Loucy (cell line): ENCODE results near the gene ZNF407.

Experiments used
- H2AFZ ChIP-seq: fragments of 200-600 bp; sonication (generic); 2 replicates; pipeline ENCODE4 v1.6.0; 2016; ENCODE audit warnings: antibody characterized with exemption, mild to moderate bottlenecking, low read length, moderate library complexity
- H3F3A ChIP-seq: fragments of 200-600 bp; 2 replicates; pipeline ENCODE4 v1.6.0; 2016; ENCODE audit warnings: antibody characterized with exemption, low read depth, mild to moderate bottlenecking
- H3K27me3 ChIP-seq: fragments of 200-600 bp; sonication (generic); 2 replicates; pipeline ENCODE4 v1.6.1; 2014; ENCODE audit warnings: low read length, mild to moderate bottlenecking; ENCODE audit not compliant: insufficient read depth, poor library complexity, severe bottlenecking
- H3K36me3 ChIP-seq: fragments of 200-600 bp; sonication (generic); 2 replicates; pipeline ENCODE4 v1.6.1; 2016; ENCODE audit warnings: low read length; ENCODE audit not compliant: insufficient read depth
- H3K4me1 ChIP-seq: fragments of 200-600 bp; sonication (generic); 2 replicates; pipeline ENCODE4 v1.5.1; 2014; ENCODE audit warnings: low read length, mild to moderate bottlenecking; ENCODE audit not compliant: insufficient read depth, poor library complexity, severe bottlenecking
- H3K4me2 ChIP-seq: fragments of 200-600 bp; sonication (generic); 2 replicates; pipeline ENCODE4 v1.6.0; 2014; ENCODE audit warnings: antibody characterized with exemption, low read length, low read depth, mild to moderate bottlenecking; ENCODE audit not compliant: poor library complexity, severe bottlenecking
- H3K4me3 ChIP-seq: fragments of 200-600 bp; sonication (generic); 2 replicates; pipeline ENCODE4 v1.5.1; 2014; ENCODE audit warnings: low read length, mild to moderate bottlenecking, mixed read lengths; ENCODE audit not compliant: poor library complexity, severe bottlenecking
- H3K79me2 ChIP-seq: fragments of 200-600 bp; sonication (generic); 2 replicates; pipeline ENCODE4 v1.6.1; 2014; ENCODE audit warnings: low read length; ENCODE audit not compliant: insufficient read depth
- H3K9ac ChIP-seq: fragments of 200-600 bp; sonication (generic); 2 replicates; pipeline ENCODE4 v1.6.0; 2014; ENCODE audit warnings: mild to moderate bottlenecking, low read depth, low read length, moderate library complexity; ENCODE audit not compliant: poor library complexity, severe bottlenecking
- H3K9me2 ChIP-seq: fragments of 200-600 bp; sonication (generic); replicated peaks from 2 replicates; pipeline ENCODE4 v1.6.1; 2016; ENCODE audit warnings: low read depth, low read length, mixed read lengths
- H3K9me3 ChIP-seq: fragments of 200-600 bp; sonication (generic); 2 replicates; pipeline ENCODE4 v1.6.1; 2014; ENCODE audit warnings: mild to moderate bottlenecking, antibody characterized with exemption, low read length, low read depth; ENCODE audit not compliant: insufficient read depth
- H4K20me1 ChIP-seq: fragments of 200-600 bp; sonication (generic); 2 replicates; pipeline ENCODE4 v1.6.0; 2014; ENCODE audit warnings: antibody characterized with exemption, low read length, mild to moderate bottlenecking; ENCODE audit not compliant: insufficient read depth, poor library complexity, severe bottlenecking
- EZH2phosphoT487 ChIP-seq: fragments of 200-600 bp; IDR thresholded peaks from 2 replicates; pipeline ENCODE4 v1.6.1; 2018; ENCODE audit warnings: antibody characterized with exemption, mild to moderate bottlenecking, moderate library complexity, borderline replicate concordance
- TF ChIP-seq, protein P1 (sequence below): fragments of 200-600 bp; sonication (generic); conservative IDR thresholded peaks from 2 replicates; pipeline ENCODE4 v1.5.1; 2014; ENCODE audit warnings: mild to moderate bottlenecking, antibody characterized with exemption, low read length

The ZNF407 gene

DNA sequence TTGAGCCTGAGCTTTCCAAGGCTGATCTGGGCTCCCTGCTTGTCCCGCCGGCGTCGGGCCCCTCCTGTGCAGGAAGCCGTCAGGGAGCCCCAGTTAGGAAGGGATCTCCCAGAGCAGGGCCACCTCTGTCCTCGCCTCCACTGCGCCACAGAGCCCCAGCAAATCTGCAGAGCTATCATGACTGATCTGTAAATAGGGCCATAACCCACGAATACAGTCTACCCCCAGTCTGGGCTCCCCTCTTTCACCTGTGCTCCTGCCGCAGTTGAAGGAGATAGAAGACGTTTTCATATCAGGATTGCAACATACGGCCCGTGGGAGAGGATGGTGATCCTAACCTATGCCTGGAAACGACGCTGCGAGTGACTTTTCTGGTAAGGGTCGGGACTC, 472.6 kb downstream of the ZNF407 start:
- Histone ChIP-seq H3K36me3 (no peaks in the 10 kb centered on the region), H3F3A (no peaks in the 10 kb centered on the region), H3K9ac (peak overlapping the region; percentile 57), H3K79me2 (no peaks in the 10 kb centered on the region), H3K9me3 (no peaks in the 10 kb centered on the region), H2AFZ (0 out of 2 replicates have a peak overlapping the region, but pooled peaks have one; percentile 88), H4K20me1 (no peaks in the 10 kb centered on the region), H3K4me2 (peak overlapping the region; percentile 73), H3K9me2 (no peaks in the 10 kb centered on the region), H3K27me3 (no peaks in the 10 kb centered on the region), H3K4me3 (peak overlapping the region; percentile 76), H3K4me1 (peaks cover 23% of the 10 kb centered on the region)
- TF ChIP-seq EZH2phosphoT487 = no peak
- TF ChIP-seq, protein P1, sequence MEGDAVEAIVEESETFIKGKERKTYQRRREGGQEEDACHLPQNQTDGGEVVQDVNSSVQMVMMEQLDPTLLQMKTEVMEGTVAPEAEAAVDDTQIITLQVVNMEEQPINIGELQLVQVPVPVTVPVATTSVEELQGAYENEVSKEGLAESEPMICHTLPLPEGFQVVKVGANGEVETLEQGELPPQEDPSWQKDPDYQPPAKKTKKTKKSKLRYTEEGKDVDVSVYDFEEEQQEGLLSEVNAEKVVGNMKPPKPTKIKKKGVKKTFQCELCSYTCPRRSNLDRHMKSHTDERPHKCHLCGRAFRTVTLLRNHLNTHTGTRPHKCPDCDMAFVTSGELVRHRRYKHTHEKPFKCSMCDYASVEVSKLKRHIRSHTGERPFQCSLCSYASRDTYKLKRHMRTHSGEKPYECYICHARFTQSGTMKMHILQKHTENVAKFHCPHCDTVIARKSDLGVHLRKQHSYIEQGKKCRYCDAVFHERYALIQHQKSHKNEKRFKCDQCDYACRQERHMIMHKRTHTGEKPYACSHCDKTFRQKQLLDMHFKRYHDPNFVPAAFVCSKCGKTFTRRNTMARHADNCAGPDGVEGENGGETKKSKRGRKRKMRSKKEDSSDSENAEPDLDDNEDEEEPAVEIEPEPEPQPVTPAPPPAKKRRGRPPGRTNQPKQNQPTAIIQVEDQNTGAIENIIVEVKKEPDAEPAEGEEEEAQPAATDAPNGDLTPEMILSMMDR = no peak

DNA sequence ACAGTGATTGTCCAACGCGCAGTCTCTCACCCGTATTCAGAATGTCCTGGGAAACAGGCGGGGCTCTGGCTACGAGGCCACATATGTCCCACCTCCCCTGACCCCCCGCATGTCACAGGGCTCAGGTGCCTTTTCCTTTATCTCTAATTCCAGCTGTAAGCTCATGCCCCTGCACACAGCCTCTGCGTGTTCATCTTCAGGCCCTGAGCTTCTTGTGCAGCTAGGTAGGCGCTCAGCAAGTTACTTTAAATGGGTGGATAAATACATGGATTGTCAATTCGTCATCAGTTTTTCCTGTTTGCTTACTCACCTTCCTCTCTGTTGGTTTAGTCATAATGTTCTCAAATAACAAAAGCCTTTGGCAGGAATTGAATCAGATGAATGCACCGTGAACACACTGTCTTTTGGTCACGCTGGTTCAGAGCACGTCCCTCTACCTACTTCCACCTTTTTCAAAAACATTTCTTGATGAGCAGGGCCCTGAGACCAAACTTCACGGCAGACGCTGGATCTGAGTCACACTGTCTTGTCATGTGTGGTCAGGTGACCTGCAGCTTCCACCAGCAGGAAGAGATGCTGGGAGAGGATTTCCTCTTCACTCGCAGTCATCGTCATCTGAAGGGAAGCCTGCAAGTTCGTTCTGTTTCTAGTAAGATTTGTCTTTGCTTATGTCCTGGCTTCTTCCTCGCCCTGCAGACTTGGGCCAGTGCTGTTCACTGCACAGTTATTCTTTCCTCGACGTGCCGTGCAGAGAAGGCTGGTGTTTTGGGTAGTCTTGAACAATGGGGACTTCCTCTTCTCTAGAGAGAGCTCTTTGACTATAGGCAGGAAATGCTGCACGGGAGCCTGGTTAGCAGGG, 473.2 kb downstream of the ZNF407 start:
- Histone ChIP-seq H3K9ac (peak overlapping the region; percentile 57), H3K4me3 (peak overlapping the region; percentile 76), H3K4me1 (peaks cover 23% of the 10 kb centered on the region)

DNA sequence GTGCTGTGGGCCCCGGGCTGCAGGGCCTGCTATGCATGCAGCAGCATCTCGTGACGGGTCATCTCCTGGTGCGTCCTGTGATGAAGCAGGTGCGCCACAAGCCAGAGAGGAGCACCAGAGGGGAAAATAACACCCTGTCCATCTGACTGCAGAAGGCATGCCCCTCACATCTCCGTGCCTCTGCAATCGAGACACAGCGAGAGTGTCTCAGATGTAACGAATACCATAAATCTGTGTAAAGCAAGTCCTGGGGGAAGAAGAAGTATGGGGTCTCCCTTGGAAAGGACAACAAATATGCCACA, 473.8 kb downstream of the ZNF407 start:
- peak overlapping the region; percentile 88 for H2AFZ ChIP-seq
- H3K9ac ChIP-seq = peak overlapping the region; percentile 57

More for the DNA sequence above, 473.2 kb downstream of the ZNF407 start:
- TF ChIP-seq EZH2phosphoT487 = no peak
- TF ChIP-seq, protein P1 = no peak
- Histone ChIP-seq H3F3A (no peaks in the 10 kb centered on the region), H2AFZ (peak overlapping the region; percentile 88), H3K9me3 (no peaks in the 10 kb centered on the region), H3K36me3 (no peaks in the 10 kb centered on the region), H3K27me3 (no peaks in the 10 kb centered on the region), H3K4me2 (peak overlapping the region; percentile 73), H3K79me2 (no peaks in the 10 kb centered on the region), H3K9me2 (no peaks in the 10 kb centered on the region), H4K20me1 (no peaks in the 10 kb centered on the region)

More for the DNA sequence above, 473.8 kb downstream of the ZNF407 start:
- no peaks in the 10 kb centered on the region for H3K9me3 ChIP-seq
- TF ChIP-seq, protein P1 = no peak
- no peak for TF ChIP-seq EZH2phosphoT487
- H3K79me2 ChIP-seq = no peaks in the 10 kb centered on the region
- no peaks in the 10 kb centered on the region for H4K20me1 ChIP-seq
- no peaks in the 10 kb centered on the region for H3K9me2 ChIP-seq
- peak overlapping the region; percentile 76 for H3K4me3 ChIP-seq
- H3K27me3 ChIP-seq = no peaks in the 10 kb centered on the region
- H3K4me1 ChIP-seq = peaks cover 23% of the 10 kb centered on the region
- no peaks in the 10 kb centered on the region for H3K36me3 ChIP-seq
- peak overlapping the region; percentile 73 for H3K4me2 ChIP-seq
- H3F3A ChIP-seq = no peaks in the 10 kb centered on the region
